GM12878 (cell line): ENCODE data around the gene LIMD2. TPM values are rescaled to one million over a fixed set of nuclear protein-coding genes. Genes with fewer than 3 reads are reported as not detected.

ENCODE experiments used
- CBX3 ChIP-seq: fragments of 200-600 bp; sonication (generic); IDR thresholded peaks from 2 replicates; pipeline ENCODE4 v1.6.1; 2016; ENCODE audit warnings: low read depth, borderline replicate concordance
- EGR1 ChIP-seq, 2 experiments: IDR thresholded peaks; 1 replicate in 1 of 2; 2 replicates in 1 of 2; pipeline ENCODE4 v1.6.1; 2011 to 2012; ENCODE audit warnings: low read depth in 2 of 2, low read length in 2 of 2, borderline replicate concordance in 1 of 2, mild to moderate bottlenecking in 1 of 2, moderate library complexity in 1 of 2
- EP300 ChIP-seq, 2 experiments: fragments of 150-350 bp in 1 of 2; IDR thresholded peaks; 2 replicates each; pipeline ENCODE4 v1.6.1; 2011 to 2012; ENCODE audit warnings: low read depth in 2 of 2, low read length in 2 of 2, borderline replicate concordance in 1 of 2, improper control_type of control experiment in 1 of 2, inconsistent platforms in 1 of 2; ENCODE audit not compliant: control insufficient read depth in 1 of 2
- HDAC2 ChIP-seq: fragments of 200-600 bp; sonication (generic); IDR thresholded peaks from 2 replicates; pipeline ENCODE4 v1.6.1; 2017
- JUNB ChIP-seq: IDR thresholded peaks from 2 replicates; pipeline ENCODE4 v1.6.1; 2016; ENCODE audit warnings: antibody characterized with exemption, mild to moderate bottlenecking
- SREBF2 ChIP-seq: IDR thresholded peaks from 2 replicates; pipeline ENCODE4 v1.6.1; 2012; ENCODE audit warnings: mild to moderate bottlenecking, low read length
- polyA plus RNA-seq, 11 experiments: library from polyadenylated mRNA; depleted of rRNA in 4 of 11; unstranded in 6 of 11; stranded (reverse) in 5 of 11; fragments of >200 nt; fragmentation: Nextera tagmentation in 4 of 11; fragmentation: Illumina TruSeq in 1 of 11; extraction: Ambion mirVana in 4 of 11; extraction: Trizol in 1 of 11; gene quantifications; 1 replicate in 1 of 11; 2 replicates in 10 of 11; pipeline versions ENCODE4 v1.2.1 to v1.2.3, GENCODE V29; 2011 to 2016; ENCODE audit warnings: inconsistent platforms in 2 of 11, missing spikeins in 2 of 11, low read depth in 1 of 11
- total RNA-seq, 4 experiments: library from RNA; depleted of rRNA in 3 of 4; stranded (reverse); fragments of >200 nt in 3 of 4; fragmentation: Illumina TruSeq in 1 of 4; extraction: Trizol in 1 of 4; gene quantifications; 2 replicates each; pipeline versions ENCODE4 v1.2.1 to v1.2.3, GENCODE V29; 2013 to 2021
- TF ChIP-seq, protein P1 (sequence below): fragments of 450-650 bp; IDR thresholded peaks from 2 replicates; pipeline ENCODE4 v1.6.1; 2017; ENCODE audit warnings: mild to moderate bottlenecking, moderate library complexity
- TF ChIP-seq, protein P2 (sequence below): fragments of 450-650 bp; IDR thresholded peaks from 2 replicates; pipeline ENCODE4 v1.6.1; 2017; ENCODE audit warnings: low read depth, mild to moderate bottlenecking, moderate library complexity

The LIMD2 gene
- total and polyA plus RNA-seq, 10 of the 15 experiments (the other 5 are each of a cell fraction or from before 2014, with no cell fraction given): 1.1 to 339 (median 181) TPM

DNA sequence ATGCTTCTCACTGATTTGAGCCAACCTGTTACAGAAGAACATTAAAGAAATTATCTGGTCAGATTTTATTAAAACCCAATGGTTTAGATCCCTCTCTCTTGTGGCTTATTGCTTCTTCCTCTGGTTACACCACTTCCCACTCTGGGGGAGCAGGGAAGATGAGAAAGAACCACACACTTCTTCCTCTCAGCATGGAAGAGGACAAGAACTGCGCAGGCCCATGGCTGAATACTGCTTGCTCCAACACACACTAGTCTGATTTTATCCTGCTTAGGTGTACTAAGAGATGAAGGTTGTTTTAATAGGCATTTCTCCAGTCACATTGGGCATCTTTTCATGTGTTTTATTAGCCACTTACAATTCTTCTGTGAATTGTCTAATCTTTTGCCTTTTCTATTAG lies 50.1 kb downstream of the LIMD2 start (continued):
- TF ChIP-seq, protein P1, sequence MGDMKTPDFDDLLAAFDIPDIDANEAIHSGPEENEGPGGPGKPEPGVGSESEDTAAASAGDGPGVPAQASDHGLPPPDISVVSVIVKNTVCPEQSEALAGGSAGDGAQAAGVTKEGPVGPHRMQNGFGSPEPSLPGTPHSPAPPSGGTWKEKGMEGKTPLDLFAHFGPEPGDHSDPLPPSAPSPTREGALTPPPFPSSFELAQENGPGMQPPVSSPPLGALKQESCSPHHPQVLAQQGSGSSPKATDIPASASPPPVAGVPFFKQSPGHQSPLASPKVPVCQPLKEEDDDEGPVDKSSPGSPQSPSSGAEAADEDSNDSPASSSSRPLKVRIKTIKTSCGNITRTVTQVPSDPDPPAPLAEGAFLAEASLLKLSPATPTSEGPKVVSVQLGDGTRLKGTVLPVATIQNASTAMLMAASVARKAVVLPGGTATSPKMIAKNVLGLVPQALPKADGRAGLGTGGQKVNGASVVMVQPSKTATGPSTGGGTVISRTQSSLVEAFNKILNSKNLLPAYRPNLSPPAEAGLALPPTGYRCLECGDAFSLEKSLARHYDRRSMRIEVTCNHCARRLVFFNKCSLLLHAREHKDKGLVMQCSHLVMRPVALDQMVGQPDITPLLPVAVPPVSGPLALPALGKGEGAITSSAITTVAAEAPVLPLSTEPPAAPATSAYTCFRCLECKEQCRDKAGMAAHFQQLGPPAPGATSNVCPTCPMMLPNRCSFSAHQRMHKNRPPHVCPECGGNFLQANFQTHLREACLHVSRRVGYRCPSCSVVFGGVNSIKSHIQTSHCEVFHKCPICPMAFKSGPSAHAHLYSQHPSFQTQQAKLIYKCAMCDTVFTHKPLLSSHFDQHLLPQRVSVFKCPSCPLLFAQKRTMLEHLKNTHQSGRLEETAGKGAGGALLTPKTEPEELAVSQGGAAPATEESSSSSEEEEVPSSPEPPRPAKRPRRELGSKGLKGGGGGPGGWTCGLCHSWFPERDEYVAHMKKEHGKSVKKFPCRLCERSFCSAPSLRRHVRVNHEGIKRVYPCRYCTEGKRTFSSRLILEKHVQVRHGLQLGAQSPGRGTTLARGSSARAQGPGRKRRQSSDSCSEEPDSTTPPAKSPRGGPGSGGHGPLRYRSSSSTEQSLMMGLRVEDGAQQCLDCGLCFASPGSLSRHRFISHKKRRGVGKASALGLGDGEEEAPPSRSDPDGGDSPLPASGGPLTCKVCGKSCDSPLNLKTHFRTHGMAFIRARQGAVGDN: no peak
- TF ChIP-seq EP300 (IDR thresholded peaks at IDR 0.05; ENCODE audit: borderline replicate concordance in 1 of 2, control insufficient read depth in 1 of 2, low read depth in 2 of 2, low read length in 2 of 2) (no peak), EGR1 (IDR thresholded peaks at IDR 0.05; ENCODE audit: borderline replicate concordance in 1 of 2, low read depth in 2 of 2, low read length in 2 of 2) (no peak), HDAC2 (no peak), CBX3 (no peak), JUNB (no peak), SREBF2 (no peak)
- TF ChIP-seq, protein P2, sequence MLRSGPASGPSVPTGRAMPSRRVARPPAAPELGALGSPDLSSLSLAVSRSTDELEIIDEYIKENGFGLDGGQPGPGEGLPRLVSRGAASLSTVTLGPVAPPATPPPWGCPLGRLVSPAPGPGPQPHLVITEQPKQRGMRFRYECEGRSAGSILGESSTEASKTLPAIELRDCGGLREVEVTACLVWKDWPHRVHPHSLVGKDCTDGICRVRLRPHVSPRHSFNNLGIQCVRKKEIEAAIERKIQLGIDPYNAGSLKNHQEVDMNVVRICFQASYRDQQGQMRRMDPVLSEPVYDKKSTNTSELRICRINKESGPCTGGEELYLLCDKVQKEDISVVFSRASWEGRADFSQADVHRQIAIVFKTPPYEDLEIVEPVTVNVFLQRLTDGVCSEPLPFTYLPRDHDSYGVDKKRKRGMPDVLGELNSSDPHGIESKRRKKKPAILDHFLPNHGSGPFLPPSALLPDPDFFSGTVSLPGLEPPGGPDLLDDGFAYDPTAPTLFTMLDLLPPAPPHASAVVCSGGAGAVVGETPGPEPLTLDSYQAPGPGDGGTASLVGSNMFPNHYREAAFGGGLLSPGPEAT: no peak
- TF ChIP-seq, all 136 proteins: peak for 0
